ENCODE data around the gene PDE4D. TPM values are rescaled to one million over a fixed set of nuclear protein-coding genes. Genes with fewer than 3 reads are reported as not detected.

Gene PDE4D
- total and polyA plus RNA-seq, 10 of the 15 experiments (the other 5 are each of a cell fraction or from before 2014, with no cell fraction given), result 0.87 to 4.1 (median 2.2) TPM

DNA sequence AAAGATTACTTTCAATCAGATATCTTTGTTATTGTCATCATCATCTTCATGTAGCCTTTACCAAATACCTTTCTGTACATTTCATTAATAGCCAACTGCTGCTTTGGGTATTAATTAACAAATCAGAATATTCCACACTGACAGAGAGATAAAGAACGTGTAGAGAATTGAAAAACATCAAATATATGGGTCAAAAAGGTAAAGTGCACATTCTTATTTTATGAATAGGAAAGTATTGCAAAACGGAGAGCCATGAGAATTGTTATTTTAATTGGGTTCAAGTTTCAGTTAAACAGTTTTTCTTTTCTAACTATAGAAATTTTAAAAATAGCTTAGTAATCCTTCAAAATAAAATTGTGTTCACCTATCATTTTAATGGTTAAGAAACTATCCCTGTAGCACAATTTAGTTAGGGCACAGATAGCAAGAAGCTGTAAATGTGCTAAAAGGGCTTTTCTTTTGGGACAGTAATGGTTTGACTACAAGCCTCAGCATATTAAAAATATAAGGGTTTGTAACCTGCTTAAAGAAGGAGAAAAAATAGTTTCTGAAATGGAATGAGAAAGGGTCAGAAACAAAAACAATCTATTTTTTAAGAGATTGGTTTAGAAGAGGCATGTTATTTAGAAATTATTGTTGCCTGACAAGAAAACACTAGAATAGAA is 62.9 kb downstream of the PDE4D start:
- RAD21 ChIA-PET (ENCODE audit: unreplicated experiment), result interaction anchor here (0.8 kb wide), 1 partner anchor 8 kb away, joined by 3 read pairs; no protein-coding TSS in a partner anchor
- Histone ChIP-seq H3K79me2 (ENCODE audit: control insufficient read depth, insufficient read depth, low read length) (no peaks in the 10 kb centered on the region), H3K27me3 (replicated peaks in 1 of 2; ENCODE audit: control insufficient read depth in 2 of 2, insufficient read depth in 2 of 2, low read length in 1 of 2) (no peaks in the 10 kb centered on the region; a peak in 1 of 4 replicates), H2AFZ (ENCODE audit: control insufficient read depth, low read depth, low read length) (no peak overlapping the region), H3K4me1 (ENCODE audit: control insufficient read depth, insufficient read depth, low read length) (no peaks in the 10 kb centered on the region), H3K9ac (ENCODE audit: control insufficient read depth, insufficient read depth, low read length) (no peak overlapping the region), H3K4me2 (ENCODE audit: control insufficient read depth, insufficient read depth) (no peak overlapping the region), H3K4me3 (no peak overlapping the region), H3K9me3 (replicated peaks; ENCODE audit: control insufficient read depth, insufficient read depth, low read length) (no peaks in the 10 kb centered on the region), H3K36me3 (ENCODE audit: control insufficient read depth in 2 of 2, insufficient read depth in 2 of 2, low read length in 1 of 2) (no peaks in the 10 kb centered on the region), H3K27ac (ENCODE audit: control insufficient read depth, insufficient read depth) (no peak overlapping the region), H4K20me1 (ENCODE audit: control insufficient read depth, insufficient read depth) (no peaks in the 10 kb centered on the region)
- TF ChIP-seq, protein P1, sequence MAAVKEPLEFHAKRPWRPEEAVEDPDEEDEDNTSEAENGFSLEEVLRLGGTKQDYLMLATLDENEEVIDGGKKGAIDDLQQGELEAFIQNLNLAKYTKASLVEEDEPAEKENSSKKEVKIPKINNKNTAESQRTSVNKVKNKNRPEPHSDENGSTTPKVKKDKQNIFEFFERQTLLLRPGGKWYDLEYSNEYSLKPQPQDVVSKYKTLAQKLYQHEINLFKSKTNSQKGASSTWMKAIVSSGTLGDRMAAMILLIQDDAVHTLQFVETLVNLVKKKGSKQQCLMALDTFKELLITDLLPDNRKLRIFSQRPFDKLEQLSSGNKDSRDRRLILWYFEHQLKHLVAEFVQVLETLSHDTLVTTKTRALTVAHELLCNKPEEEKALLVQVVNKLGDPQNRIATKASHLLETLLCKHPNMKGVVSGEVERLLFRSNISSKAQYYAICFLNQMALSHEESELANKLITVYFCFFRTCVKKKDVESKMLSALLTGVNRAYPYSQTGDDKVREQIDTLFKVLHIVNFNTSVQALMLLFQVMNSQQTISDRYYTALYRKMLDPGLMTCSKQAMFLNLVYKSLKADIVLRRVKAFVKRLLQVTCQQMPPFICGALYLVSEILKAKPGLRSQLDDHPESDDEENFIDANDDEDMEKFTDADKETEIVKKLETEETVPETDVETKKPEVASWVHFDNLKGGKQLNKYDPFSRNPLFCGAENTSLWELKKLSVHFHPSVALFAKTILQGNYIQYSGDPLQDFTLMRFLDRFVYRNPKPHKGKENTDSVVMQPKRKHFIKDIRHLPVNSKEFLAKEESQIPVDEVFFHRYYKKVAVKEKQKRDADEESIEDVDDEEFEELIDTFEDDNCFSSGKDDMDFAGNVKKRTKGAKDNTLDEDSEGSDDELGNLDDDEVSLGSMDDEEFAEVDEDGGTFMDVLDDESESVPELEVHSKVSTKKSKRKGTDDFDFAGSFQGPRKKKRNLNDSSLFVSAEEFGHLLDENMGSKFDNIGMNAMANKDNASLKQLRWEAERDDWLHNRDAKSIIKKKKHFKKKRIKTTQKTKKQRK (IDR thresholded peaks at IDR 0.05; ENCODE audit: low read depth, low read length), result no peak
- ATAC-seq, result no peak
- POLR2A ChIA-PET, result no interaction called here
- intact Hi-C loops (cut with micrococcal nuclease; ENCODE audit: unreplicated experiment) (no loop called here), in situ Hi-C loops (cut with MboI) (no loop called here)
- DNase-seq (ENCODE audit: low read depth, low spot score), result no peak
- FAIRE-seq, result no peak
- SMC1A ChIA-PET (ENCODE audit: uncharacterized antibody, unreplicated experiment), result no interaction called here
- 16% methylated on average over 2 of the region's 2 CpGs for WGBS (ENCODE audit: insufficient coverage, insufficient replicate concordance, low lambda C conversion rate, missing lambda C conversion rate)
- CTCF ChIA-PET, result interaction anchor here (0.6 to 1.2 kb wide), 3 partner anchors 135 to 844 kb away, joined by 3 read pairs; no protein-coding TSS in a partner anchor
- no TSS peak for BruUV-seq (replicated peaks)

DNA sequence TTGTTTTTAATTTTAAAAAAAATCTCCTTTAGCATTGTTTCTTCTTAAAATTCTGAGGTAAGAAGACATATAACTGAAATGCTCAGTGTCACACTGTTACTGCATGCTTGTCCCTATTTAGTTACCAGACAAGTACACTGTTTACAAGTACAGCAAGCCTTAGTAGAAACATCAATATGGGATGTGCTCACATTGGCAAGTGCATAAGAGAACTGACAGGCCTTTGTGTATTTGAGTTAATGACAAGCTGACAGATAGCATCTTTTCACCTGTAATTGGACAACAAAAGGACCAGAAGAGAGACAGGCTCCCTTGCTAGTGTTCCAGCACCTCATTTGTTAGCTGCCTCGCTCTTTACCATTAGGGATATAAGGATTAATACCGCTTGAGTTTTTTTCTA is 63.6 kb downstream of the PDE4D start:
- Histone ChIP-seq H3K4me3 (no peak overlapping the region), H3K9ac (ENCODE audit: control insufficient read depth, insufficient read depth, low read length) (no peak overlapping the region), H3K27ac (ENCODE audit: control insufficient read depth, insufficient read depth) (no peak overlapping the region), H3K4me1 (ENCODE audit: control insufficient read depth, insufficient read depth, low read length) (no peaks in the 10 kb centered on the region), H2AFZ (ENCODE audit: control insufficient read depth, low read depth, low read length) (no peak overlapping the region), H3K79me2 (ENCODE audit: control insufficient read depth, insufficient read depth, low read length) (no peaks in the 10 kb centered on the region), H4K20me1 (ENCODE audit: control insufficient read depth, insufficient read depth) (no peaks in the 10 kb centered on the region), H3K27me3 (replicated peaks in 1 of 2; ENCODE audit: control insufficient read depth in 2 of 2, insufficient read depth in 2 of 2, low read length in 1 of 2) (no peaks in the 10 kb centered on the region; a peak in 1 of 4 replicates), H3K36me3 (ENCODE audit: control insufficient read depth in 2 of 2, insufficient read depth in 2 of 2, low read length in 1 of 2) (no peaks in the 10 kb centered on the region), H3K9me3 (replicated peaks; ENCODE audit: control insufficient read depth, insufficient read depth, low read length) (no peaks in the 10 kb centered on the region), H3K4me2 (ENCODE audit: control insufficient read depth, insufficient read depth) (no peak overlapping the region)
- intact Hi-C loops (cut with micrococcal nuclease; ENCODE audit: unreplicated experiment) (no loop called here), in situ Hi-C loops (cut with MboI) (no loop called here)
- BruUV-seq (replicated peaks), result no TSS peak
- FAIRE-seq (peak; percentile 41), ATAC-seq (no peak), DNase-seq (ENCODE audit: low read depth, low spot score) (no peak)
- ChIA-PET POLR2A (no interaction called here), CTCF (no interaction called here), RAD21 (ENCODE audit: unreplicated experiment) (no interaction called here), SMC1A (ENCODE audit: uncharacterized antibody, unreplicated experiment) (no interaction called here)
- 41% methylated on average over 2 of the region's 2 CpGs for WGBS (ENCODE audit: insufficient coverage, insufficient replicate concordance, low lambda C conversion rate, missing lambda C conversion rate)
- TF ChIP-seq NR2F1 (conservative IDR thresholded peaks at IDR 0.05) (no peak), NR2C1 (IDR thresholded peaks at IDR 0.05) (no peak), BCL11A (IDR thresholded peaks at IDR 0.05; ENCODE audit: low read depth, low read length) (no peak), YY1 (IDR thresholded peaks at IDR 0.05; ENCODE audit: low read depth, low read length) (no peak), FOXK2 (IDR thresholded peaks at IDR 0.05) (no peak), NFYA (IDR thresholded peaks at IDR 0.05; ENCODE audit: borderline replicate concordance, low read depth, low read length) (no peak), CHD1 (IDR thresholded peaks at IDR 0.05; ENCODE audit: low read depth, low read length) (no peak), PML (IDR thresholded peaks at IDR 0.05; ENCODE audit: low read length) (no peak), POLR2AphosphoS2 (IDR thresholded peaks at IDR 0.05; ENCODE audit: low read depth, low read length) (no peak), JUNB (IDR thresholded peaks at IDR 0.05) (no peak)
- TF ChIP-seq, protein P2, sequence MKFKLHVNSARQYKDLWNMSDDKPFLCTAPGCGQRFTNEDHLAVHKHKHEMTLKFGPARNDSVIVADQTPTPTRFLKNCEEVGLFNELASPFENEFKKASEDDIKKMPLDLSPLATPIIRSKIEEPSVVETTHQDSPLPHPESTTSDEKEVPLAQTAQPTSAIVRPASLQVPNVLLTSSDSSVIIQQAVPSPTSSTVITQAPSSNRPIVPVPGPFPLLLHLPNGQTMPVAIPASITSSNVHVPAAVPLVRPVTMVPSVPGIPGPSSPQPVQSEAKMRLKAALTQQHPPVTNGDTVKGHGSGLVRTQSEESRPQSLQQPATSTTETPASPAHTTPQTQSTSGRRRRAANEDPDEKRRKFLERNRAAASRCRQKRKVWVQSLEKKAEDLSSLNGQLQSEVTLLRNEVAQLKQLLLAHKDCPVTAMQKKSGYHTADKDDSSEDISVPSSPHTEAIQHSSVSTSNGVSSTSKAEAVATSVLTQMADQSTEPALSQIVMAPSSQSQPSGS (IDR thresholded peaks at IDR 0.05; ENCODE audit: low read length), result no peak

All from GM12878 (cell line).